Neural crest cell (in vitro differentiated cells): Measurements from ENCODE around the gene BAD. TPM values are rescaled to one million over a fixed set of nuclear protein-coding genes. Genes with fewer than 3 reads are reported as not detected.

Experiments used
- DNase-seq: peaks from one replicate; pipeline ENCODE4 v3.0.0; 2021; ENCODE audit warnings: low read depth, mixed read lengths, low spot score
- H3K27ac Mint-ChIP-seq: one replicate; pipeline ENCODE4 v1.8.0; 2021; ENCODE audit warnings: mild to moderate bottlenecking, mixed read lengths; ENCODE audit not compliant: unreplicated experiment
- H3K27me3 Mint-ChIP-seq: 2 replicates; pipeline ENCODE4 v1.8.0; 2021; ENCODE audit warnings: low read depth, mild to moderate bottlenecking, mixed read lengths
- H3K36me3 Mint-ChIP-seq: 2 replicates; pipeline ENCODE4 v1.8.0; 2021; ENCODE audit warnings: low read depth, mild to moderate bottlenecking, mixed read lengths
- H3K4me1 Mint-ChIP-seq: 2 replicates; pipeline ENCODE4 v1.8.0; 2021; ENCODE audit warnings: mixed read lengths
- H3K4me3 Mint-ChIP-seq: one replicate; pipeline ENCODE4 v1.8.0; 2021; ENCODE audit warnings: mild to moderate bottlenecking, mixed read lengths
- H3K9me3 Mint-ChIP-seq: 2 replicates; pipeline ENCODE4 v1.8.0; 2021; ENCODE audit warnings: mixed read lengths
- CTCF ChIP-seq: fragments of 200-600 bp; sonication (generic); conservative IDR thresholded peaks from 2 replicates; pipeline ENCODE4 v1.5.0; 2021; ENCODE audit warnings: antibody characterized with exemption, mild to moderate bottlenecking
- total RNA-seq: library from RNA; stranded (reverse); gene quantifications from 2 replicates; pipeline ENCODE4 v1.2.1, GENCODE V29; 2021

The BAD gene
- total RNA-seq, 1 donor from 2014 or later = 47.1 TPM

- H3K4me3 Mint-ChIP-seq = peak overlapping the region; percentile 89
- H3K27ac Mint-ChIP-seq = no peak overlapping the region
- DNase-seq = no peak
- no peaks in the 10 kb centered on the region for H3K9me3 Mint-ChIP-seq
- no peak for TF ChIP-seq CTCF
- H3K36me3 Mint-ChIP-seq = no peaks in the 10 kb centered on the region
- peaks cover 39% of the 10 kb centered on the region for H3K27me3 Mint-ChIP-seq
- H3K4me1 Mint-ChIP-seq = peaks cover 16% of the 10 kb centered on the region
These were observed 3.3 kb upstream of the BAD start for GRCh38 chr11:64287676-64288352.

GRCh38 chr11:64286801-64287159 lies 2.3 kb upstream of the BAD start:
- no peak for TF ChIP-seq CTCF
- H3K4me3 Mint-ChIP-seq = peak overlapping the region; percentile 89
- no peaks in the 10 kb centered on the region for H3K36me3 Mint-ChIP-seq
- peaks cover 16% of the 10 kb centered on the region for H3K4me1 Mint-ChIP-seq
- no peak overlapping the region for H3K27ac Mint-ChIP-seq
- no peaks in the 10 kb centered on the region for H3K9me3 Mint-ChIP-seq
- no peak for DNase-seq
- H3K27me3 Mint-ChIP-seq = peaks cover 32% of the 10 kb centered on the region

- no peak for DNase-seq
- no peak for TF ChIP-seq CTCF
- H3K9me3 Mint-ChIP-seq = no peaks in the 10 kb centered on the region
- H3K4me1 Mint-ChIP-seq = peaks cover 19% of the 10 kb centered on the region
- peaks cover 30% of the 10 kb centered on the region for H3K27me3 Mint-ChIP-seq
- peak overlapping the region; percentile 89 for H3K4me3 Mint-ChIP-seq
- no peaks in the 10 kb centered on the region for H3K36me3 Mint-ChIP-seq
- H3K27ac Mint-ChIP-seq = no peak overlapping the region
These were observed 1.7 kb upstream of the BAD start for GRCh38 chr11:64285885-64286800.

GRCh38 chr11:64284962-64285884 lies 758 bp upstream of the BAD start, which contains the start of gene GPR137:
Gene GPR137, plus strand, starts transcription at chr11:64285848. Its CDS starts 677 bp downstream, at chr11:64286525.
- peaks cover 15% of the 10 kb centered on the region for H3K4me1 Mint-ChIP-seq

More at GRCh38 chr11:64284962-64285884, 758 bp upstream of the BAD start, which contains the start of gene GPR137:
- H3K27ac Mint-ChIP-seq = peak within 1 kb of the TSS; percentile 27
- TF ChIP-seq CTCF = no peak
- H3K4me3 Mint-ChIP-seq = peak within 1 kb of the TSS; percentile 92
- no peaks in the 10 kb centered on the region for H3K36me3 Mint-ChIP-seq
- no peaks in the 10 kb centered on the region for H3K9me3 Mint-ChIP-seq
- H3K27me3 Mint-ChIP-seq = peaks cover 21% of the 10 kb centered on the region
- peak; percentile 95 for DNase-seq
